ENCODE measurements around the gene ZFYVE27. TPM values are rescaled to one million over a fixed set of nuclear protein-coding genes. Genes with fewer than 3 reads are reported as not detected.

Gene ZFYVE27
- total RNA-seq, 1 donor from 2014 or later, result 27.0 TPM

DNA sequence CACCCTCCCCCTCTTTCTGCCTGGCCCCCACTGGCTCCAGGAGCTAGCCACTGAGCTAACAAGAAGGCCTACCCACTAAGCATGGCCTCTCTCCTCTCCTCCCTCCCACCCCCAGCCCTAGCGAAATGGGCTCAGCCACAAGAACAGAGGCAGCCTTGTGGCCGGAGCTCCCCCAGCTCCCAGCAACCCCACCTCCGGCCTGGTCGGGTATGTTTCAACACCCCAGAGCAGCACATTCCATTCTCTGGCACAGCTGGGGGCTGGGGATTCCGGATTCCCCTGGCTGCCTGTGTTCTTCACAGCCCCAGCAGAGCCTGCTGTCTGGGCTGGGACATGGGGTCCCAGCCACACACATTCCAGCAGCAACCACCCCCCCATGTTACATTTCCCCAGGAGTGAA is 25.9 kb downstream of the ZFYVE27 start:
- Mint-ChIP-seq H3K9me3 (ENCODE audit: unreplicated experiment) (no peaks in the 10 kb centered on the region), H3K4me1 (ENCODE audit: unreplicated experiment) (peaks cover 23% of the 10 kb centered on the region), H3K36me3 (ENCODE audit: unreplicated experiment) (peaks cover 3% of the 10 kb centered on the region), H3K27me3 (ENCODE audit: unreplicated experiment) (no peaks in the 10 kb centered on the region), H3K4me3 (ENCODE audit: unreplicated experiment) (no peak overlapping the region), H3K27ac (ENCODE audit: unreplicated experiment) (peak overlapping the region; percentile 68)
- TF ChIP-seq, protein P1, sequence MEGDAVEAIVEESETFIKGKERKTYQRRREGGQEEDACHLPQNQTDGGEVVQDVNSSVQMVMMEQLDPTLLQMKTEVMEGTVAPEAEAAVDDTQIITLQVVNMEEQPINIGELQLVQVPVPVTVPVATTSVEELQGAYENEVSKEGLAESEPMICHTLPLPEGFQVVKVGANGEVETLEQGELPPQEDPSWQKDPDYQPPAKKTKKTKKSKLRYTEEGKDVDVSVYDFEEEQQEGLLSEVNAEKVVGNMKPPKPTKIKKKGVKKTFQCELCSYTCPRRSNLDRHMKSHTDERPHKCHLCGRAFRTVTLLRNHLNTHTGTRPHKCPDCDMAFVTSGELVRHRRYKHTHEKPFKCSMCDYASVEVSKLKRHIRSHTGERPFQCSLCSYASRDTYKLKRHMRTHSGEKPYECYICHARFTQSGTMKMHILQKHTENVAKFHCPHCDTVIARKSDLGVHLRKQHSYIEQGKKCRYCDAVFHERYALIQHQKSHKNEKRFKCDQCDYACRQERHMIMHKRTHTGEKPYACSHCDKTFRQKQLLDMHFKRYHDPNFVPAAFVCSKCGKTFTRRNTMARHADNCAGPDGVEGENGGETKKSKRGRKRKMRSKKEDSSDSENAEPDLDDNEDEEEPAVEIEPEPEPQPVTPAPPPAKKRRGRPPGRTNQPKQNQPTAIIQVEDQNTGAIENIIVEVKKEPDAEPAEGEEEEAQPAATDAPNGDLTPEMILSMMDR (IDR thresholded peaks at IDR 0.05), result no peak
- DNase-seq (ENCODE audit: extremely low spot score, unreplicated experiment), result no peak

DNA sequence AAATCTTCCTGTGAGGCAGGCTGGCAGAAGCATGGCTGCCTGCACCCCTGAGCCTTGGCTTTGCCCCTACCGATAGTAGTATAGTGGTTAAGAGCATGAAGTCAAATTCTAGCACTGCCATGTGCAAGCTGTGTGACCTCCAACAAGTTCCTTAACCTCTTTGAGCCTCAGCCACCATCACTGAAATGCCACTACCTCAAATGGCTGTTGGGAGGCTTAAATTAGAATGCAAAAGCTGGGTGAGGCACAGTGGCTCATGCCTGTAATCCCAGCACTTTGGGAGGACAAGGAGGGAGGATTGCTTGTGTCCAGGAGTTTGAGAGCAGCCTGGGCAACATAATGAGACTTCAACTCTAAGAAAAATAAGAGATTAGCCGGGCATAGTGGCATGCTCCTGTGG is 26.5 kb downstream of the ZFYVE27 start:
- H3K9me3 Mint-ChIP-seq (ENCODE audit: unreplicated experiment), result no peaks in the 10 kb centered on the region
- H3K36me3 Mint-ChIP-seq (ENCODE audit: unreplicated experiment), result peaks cover 5% of the 10 kb centered on the region
- no peak overlapping the region for H3K27ac Mint-ChIP-seq (ENCODE audit: unreplicated experiment)
- no peak overlapping the region for H3K4me3 Mint-ChIP-seq (ENCODE audit: unreplicated experiment)
- TF ChIP-seq, protein P1 (IDR thresholded peaks at IDR 0.05), result no peak
- no peak for DNase-seq (ENCODE audit: extremely low spot score, unreplicated experiment)
- peaks cover 23% of the 10 kb centered on the region for H3K4me1 Mint-ChIP-seq (ENCODE audit: unreplicated experiment)
- no peaks in the 10 kb centered on the region for H3K27me3 Mint-ChIP-seq (ENCODE audit: unreplicated experiment)

DNA sequence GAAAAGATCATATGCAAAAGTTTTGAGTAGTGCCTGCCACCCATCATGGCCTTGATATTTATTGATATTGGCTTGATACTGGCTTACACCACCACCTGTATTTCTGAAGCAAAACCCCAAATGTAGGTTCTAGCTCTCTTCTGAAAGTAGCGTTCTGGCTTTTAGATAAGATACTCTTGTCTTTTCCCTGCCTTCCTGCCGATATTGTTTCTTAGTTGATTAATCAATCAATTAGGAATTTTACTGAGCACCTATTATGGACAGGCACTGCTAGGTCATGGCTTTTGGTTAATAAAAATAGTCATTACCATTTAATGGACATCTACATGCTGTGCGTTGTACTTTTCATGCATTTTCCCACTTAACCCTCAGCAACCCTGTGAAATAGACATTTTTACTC is 27.0 kb downstream of the ZFYVE27 start:
- Mint-ChIP-seq H3K27me3 (ENCODE audit: unreplicated experiment) (no peaks in the 10 kb centered on the region), H3K4me1 (ENCODE audit: unreplicated experiment) (peaks cover 23% of the 10 kb centered on the region), H3K36me3 (ENCODE audit: unreplicated experiment) (peaks cover 5% of the 10 kb centered on the region), H3K9me3 (ENCODE audit: unreplicated experiment) (no peaks in the 10 kb centered on the region), H3K4me3 (ENCODE audit: unreplicated experiment) (no peak overlapping the region), H3K27ac (ENCODE audit: unreplicated experiment) (no peak overlapping the region)
- no peak for DNase-seq (ENCODE audit: extremely low spot score, unreplicated experiment)
- TF ChIP-seq, protein P1 (IDR thresholded peaks at IDR 0.05), result no peak

DNA sequence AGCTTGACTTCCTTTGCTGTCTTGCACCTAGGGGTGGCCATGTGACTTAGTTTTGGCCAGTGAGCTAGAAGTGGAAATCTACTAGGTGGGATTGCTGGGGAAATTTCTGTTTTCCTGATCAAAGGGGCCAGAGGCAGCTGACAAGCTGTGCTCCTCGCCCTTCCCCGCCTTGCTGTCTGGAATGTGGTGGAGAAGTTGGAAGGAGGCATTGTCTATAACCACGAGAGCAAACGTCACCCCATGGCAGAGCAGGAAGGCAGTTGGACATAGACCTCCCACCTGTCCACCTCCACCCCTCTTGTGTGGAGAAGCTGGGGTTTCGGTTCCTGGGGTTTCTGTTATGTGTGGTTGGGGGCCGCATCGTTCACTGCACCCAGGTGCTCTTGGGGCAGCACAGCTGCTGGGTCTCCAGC is 27.6 kb downstream of the ZFYVE27 start:
- DNase-seq (ENCODE audit: extremely low spot score, unreplicated experiment), result no peak
- H3K4me3 Mint-ChIP-seq (ENCODE audit: unreplicated experiment), result no peak overlapping the region
- peak overlapping the region; percentile 15 for H3K27ac Mint-ChIP-seq (ENCODE audit: unreplicated experiment)
- peaks cover 3% of the 10 kb centered on the region for H3K27me3 Mint-ChIP-seq (ENCODE audit: unreplicated experiment)
- H3K9me3 Mint-ChIP-seq (ENCODE audit: unreplicated experiment), result no peaks in the 10 kb centered on the region
- peaks cover 19% of the 10 kb centered on the region for H3K4me1 Mint-ChIP-seq (ENCODE audit: unreplicated experiment)
- H3K36me3 Mint-ChIP-seq (ENCODE audit: unreplicated experiment), result peaks cover 6% of the 10 kb centered on the region
- TF ChIP-seq, protein P1 (IDR thresholded peaks at IDR 0.05), result no peak

DNA sequence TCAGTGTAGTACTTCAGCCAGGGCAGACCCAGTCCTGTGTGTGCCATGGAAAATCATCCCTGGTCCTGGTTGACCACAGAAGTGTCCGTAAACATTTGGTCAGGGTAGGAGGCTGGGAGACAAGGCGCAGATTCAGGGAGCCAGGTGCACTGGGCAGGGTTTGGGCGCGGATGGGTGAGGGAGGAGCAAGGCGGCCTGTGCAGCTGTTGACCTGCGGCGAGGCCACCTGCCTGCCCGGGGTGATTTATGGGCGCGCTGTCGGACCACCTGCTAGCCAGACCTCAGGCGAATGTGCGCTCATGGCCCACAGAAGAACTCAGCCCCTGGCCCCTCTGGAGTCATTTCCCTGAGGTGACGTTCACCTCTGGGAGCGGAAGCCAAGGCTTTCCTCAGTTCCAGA is 28.3 kb downstream of the ZFYVE27 start:
- no peaks in the 10 kb centered on the region for H3K9me3 Mint-ChIP-seq (ENCODE audit: unreplicated experiment)
- TF ChIP-seq, protein P1 (IDR thresholded peaks at IDR 0.05), result no peak
- peaks cover 18% of the 10 kb centered on the region for H3K4me1 Mint-ChIP-seq (ENCODE audit: unreplicated experiment)
- H3K27ac Mint-ChIP-seq (ENCODE audit: unreplicated experiment), result no peak overlapping the region
- H3K27me3 Mint-ChIP-seq (ENCODE audit: unreplicated experiment), result peaks cover 10% of the 10 kb centered on the region
- no peak overlapping the region for H3K4me3 Mint-ChIP-seq (ENCODE audit: unreplicated experiment)
- DNase-seq (ENCODE audit: extremely low spot score, unreplicated experiment), result no peak
- peaks cover 5% of the 10 kb centered on the region for H3K36me3 Mint-ChIP-seq (ENCODE audit: unreplicated experiment)

All from osteocyte (in vitro differentiated cells).